PC-9 (cell line): ENCODE data around the gene DBET.
"Not testable (repeated sequence)": the region's sequence is repeated elsewhere in the genome, so short reads cannot be mapped to it uniquely, and the experiment has no call there.

Experiments
- EZH2 ChIP-seq: fragments of 200-600 bp; sonication (generic); IDR thresholded peaks from 2 replicates; pipeline ENCODE4 v1.8.0; 2017; ENCODE audit warnings: antibody characterized with exemption, low read depth
- TF ChIP-seq, protein P1 (sequence below): fragments of 200-600 bp; sonication (generic); conservative IDR thresholded peaks from 2 replicates; pipeline ENCODE4 v1.6.1; 2017; ENCODE audit warnings: mixed run types, antibody characterized with exemption, mild to moderate bottlenecking, moderate library complexity

GRCh38 chr4:190095335-190095734 lies 31.0 kb downstream of the DBET start:
- TF ChIP-seq, protein P1, sequence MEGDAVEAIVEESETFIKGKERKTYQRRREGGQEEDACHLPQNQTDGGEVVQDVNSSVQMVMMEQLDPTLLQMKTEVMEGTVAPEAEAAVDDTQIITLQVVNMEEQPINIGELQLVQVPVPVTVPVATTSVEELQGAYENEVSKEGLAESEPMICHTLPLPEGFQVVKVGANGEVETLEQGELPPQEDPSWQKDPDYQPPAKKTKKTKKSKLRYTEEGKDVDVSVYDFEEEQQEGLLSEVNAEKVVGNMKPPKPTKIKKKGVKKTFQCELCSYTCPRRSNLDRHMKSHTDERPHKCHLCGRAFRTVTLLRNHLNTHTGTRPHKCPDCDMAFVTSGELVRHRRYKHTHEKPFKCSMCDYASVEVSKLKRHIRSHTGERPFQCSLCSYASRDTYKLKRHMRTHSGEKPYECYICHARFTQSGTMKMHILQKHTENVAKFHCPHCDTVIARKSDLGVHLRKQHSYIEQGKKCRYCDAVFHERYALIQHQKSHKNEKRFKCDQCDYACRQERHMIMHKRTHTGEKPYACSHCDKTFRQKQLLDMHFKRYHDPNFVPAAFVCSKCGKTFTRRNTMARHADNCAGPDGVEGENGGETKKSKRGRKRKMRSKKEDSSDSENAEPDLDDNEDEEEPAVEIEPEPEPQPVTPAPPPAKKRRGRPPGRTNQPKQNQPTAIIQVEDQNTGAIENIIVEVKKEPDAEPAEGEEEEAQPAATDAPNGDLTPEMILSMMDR, result not testable (repeated sequence)
- TF ChIP-seq EZH2, result not testable (repeated sequence)
